ENCODE results near the gene TTC7B.

Gene TTC7B

DNA sequence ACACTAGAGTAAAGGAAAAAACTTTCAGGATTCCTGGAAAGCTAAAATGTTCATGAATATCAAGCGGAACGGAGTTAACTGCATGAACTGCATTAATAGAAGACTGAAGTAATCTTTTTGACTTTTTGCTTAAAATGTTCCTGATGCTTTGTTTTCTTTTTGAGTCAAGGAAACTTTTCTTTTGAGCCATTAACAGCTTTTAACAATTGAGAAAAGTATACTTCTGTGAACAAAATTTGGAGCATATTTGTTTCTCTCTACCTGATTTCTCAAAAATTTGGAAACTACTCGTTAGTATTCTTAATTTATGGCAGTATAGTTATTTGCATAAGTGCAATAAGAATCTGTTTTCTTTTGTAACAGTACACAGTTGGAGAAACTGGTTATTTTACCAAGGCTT lies 340.9 kb downstream of the TTC7B start:
- no peaks in the 10 kb centered on the region for H3K36me3 ChIP-seq (ENCODE audit: insufficient read depth, low read length)
- H3K4me1 ChIP-seq (ENCODE audit: insufficient read depth, low read length), result no peaks in the 10 kb centered on the region
- H3K9me3 ChIP-seq (ENCODE audit: low read length), result peaks cover 2% of the 10 kb centered on the region
- no peak overlapping the region for H3K4me3 ChIP-seq (ENCODE audit: low read length)
- no peaks in the 10 kb centered on the region for H3K27me3 ChIP-seq (ENCODE audit: insufficient read depth, low read length)
- H2AFZ ChIP-seq (ENCODE audit: low read depth, low read length), result no peak overlapping the region
